ENCODE data around the gene ZNF611. TPM values are rescaled to one million over a fixed set of nuclear protein-coding genes. Genes with fewer than 3 reads are reported as not detected.
"Not testable (repeated sequence)": the region's sequence is repeated elsewhere in the genome, so short reads cannot be mapped to it uniquely, and the experiment has no call there.

Gene ZNF611
- total and polyA plus RNA-seq, 2 experiments from 2014 or later = 6.7 to 7.8 TPM

- Histone ChIP-seq H3K9me3 (ENCODE audit: low read depth) (no peaks in the 10 kb centered on the region), H3K9ac (no peak overlapping the region), H3K27me3 (replicated peaks; ENCODE audit: insufficient read depth) (no peaks in the 10 kb centered on the region), H3F3A (ENCODE audit: insufficient read depth) (peaks cover 14% of the 10 kb centered on the region; the same call in 1 of the 2 replicates), H3K4me1 (ENCODE audit: insufficient read depth) (peaks cover 8% of the 10 kb centered on the region; the same call in 1 of the 2 replicates), H3K36me3 (ENCODE audit: low read depth) (peaks cover 6% of the 10 kb centered on the region; the same call in 1 of the 2 replicates), H2AFZ (no peak overlapping the region), H3K4me2 (ENCODE audit: unreplicated experiment) (no peak overlapping the region), H3K27ac (no peak overlapping the region), H4K20me1 (ENCODE audit: insufficient read depth) (no peaks in the 10 kb centered on the region), H3K9me2 (ENCODE audit: insufficient read depth) (no peaks in the 10 kb centered on the region), H3K79me2 (ENCODE audit: insufficient read depth) (no peaks in the 10 kb centered on the region), H3K4me3 (no peak overlapping the region)
- in situ Hi-C loops (cut with MboI) = no loop called here
- 43 to 55% methylated on average over 1 of the region's 1 CpG for WGBS, 2 experiments (ENCODE audit: low coverage in 1 of 2, low lambda C conversion rate in 2 of 2, missing lambda C conversion rate in 2 of 2)
- TF ChIP-seq EZH2 (IDR thresholded peaks at IDR 0.05; ENCODE audit: insufficient read depth, poor library complexity, severe bottlenecking) (no peak), EZH2phosphoT487 (IDR thresholded peaks at IDR 0.05; ENCODE audit: insufficient read depth, low read depth) (no peak)
- no peak for DNase-seq
Measured at GRCh38 chr19:52716522-52716921, 18.3 kb downstream of the ZNF611 start.

- WGBS, 2 experiments (ENCODE audit: low coverage in 1 of 2, low lambda C conversion rate in 2 of 2, missing lambda C conversion rate in 2 of 2) = 6 to 7% methylated on average over 4 of the region's 4 CpGs
- H3K4me3 ChIP-seq; H3K79me2 ChIP-seq (ENCODE audit: insufficient read depth); H3K9me3 ChIP-seq (ENCODE audit: low read depth); H3K4me1 ChIP-seq (ENCODE audit: insufficient read depth); H3K27ac ChIP-seq; H3K36me3 ChIP-seq (ENCODE audit: low read depth); H3K27me3 ChIP-seq (replicated peaks; ENCODE audit: insufficient read depth); H4K20me1 ChIP-seq (ENCODE audit: insufficient read depth); in situ Hi-C loops (cut with MboI); H3K9ac ChIP-seq; H3K9me2 ChIP-seq (ENCODE audit: insufficient read depth); H2AFZ ChIP-seq: not testable (repeated sequence)
- DNase-seq = peak; percentile 54
- H3K4me2 ChIP-seq (ENCODE audit: unreplicated experiment) = peak overlapping the region; percentile 13
- peaks cover 14% of the 10 kb centered on the region; the same call in 1 of the 2 replicates for H3F3A ChIP-seq (ENCODE audit: insufficient read depth)
Measured at GRCh38 chr19:52715902-52716301, 18.9 kb downstream of the ZNF611 start.

- WGBS, 2 experiments (ENCODE audit: low coverage in 1 of 2, low lambda C conversion rate in 2 of 2, missing lambda C conversion rate in 2 of 2) = 53 to 58% methylated on average over 5 of the region's 5 CpGs
- H3K9me2 ChIP-seq (ENCODE audit: insufficient read depth); H3K27ac ChIP-seq; H3K9ac ChIP-seq; H3K4me1 ChIP-seq (ENCODE audit: insufficient read depth); H3K27me3 ChIP-seq (replicated peaks; ENCODE audit: insufficient read depth); H3K4me3 ChIP-seq; DNase-seq; H3K9me3 ChIP-seq (ENCODE audit: low read depth); H3K36me3 ChIP-seq (ENCODE audit: low read depth); H3K79me2 ChIP-seq (ENCODE audit: insufficient read depth); H2AFZ ChIP-seq; in situ Hi-C loops (cut with MboI); H4K20me1 ChIP-seq (ENCODE audit: insufficient read depth): not testable (repeated sequence)
- Histone ChIP-seq H3K4me2 (ENCODE audit: unreplicated experiment) (peak overlapping the region; percentile 13), H3F3A (ENCODE audit: insufficient read depth) (peaks cover 14% of the 10 kb centered on the region; the same call in 1 of the 2 replicates)
Measured at GRCh38 chr19:52715330-52715729, 19.5 kb downstream of the ZNF611 start.

GRCh38 chr19:52713051-52713450 lies 21.8 kb downstream of the ZNF611 start:
- H2AFZ ChIP-seq; DNase-seq; H3K4me1 ChIP-seq (ENCODE audit: insufficient read depth); in situ Hi-C loops (cut with MboI); H3K27me3 ChIP-seq (replicated peaks; ENCODE audit: insufficient read depth); H4K20me1 ChIP-seq (ENCODE audit: insufficient read depth); H3K4me2 ChIP-seq (ENCODE audit: unreplicated experiment); H3K36me3 ChIP-seq (ENCODE audit: low read depth); H3K79me2 ChIP-seq (ENCODE audit: insufficient read depth); H3K9me2 ChIP-seq (ENCODE audit: insufficient read depth); H3K9me3 ChIP-seq (ENCODE audit: low read depth); H3K27ac ChIP-seq; H3K4me3 ChIP-seq; H3K9ac ChIP-seq: not testable (repeated sequence)
- H3F3A ChIP-seq (ENCODE audit: insufficient read depth) = peaks cover 14% of the 10 kb centered on the region; the same call in 1 of the 2 replicates
- 96 to 100% methylated on average over 2 of the region's 2 CpGs for WGBS, 2 experiments (ENCODE audit: low coverage in 1 of 2, low lambda C conversion rate in 2 of 2, missing lambda C conversion rate in 2 of 2)

GRCh38 chr19:52711661-52712060 lies 23.2 kb downstream of the ZNF611 start:
- WGBS, 2 experiments (ENCODE audit: low coverage in 1 of 2, low lambda C conversion rate in 2 of 2, missing lambda C conversion rate in 2 of 2) = 99 to 100% methylated on average over 3 of the region's 3 CpGs
- in situ Hi-C loops (cut with MboI); H3K4me3 ChIP-seq: not testable (repeated sequence)

More at GRCh38 chr19:52711661-52712060, 23.2 kb downstream of the ZNF611 start:
- H3K79me2 ChIP-seq (ENCODE audit: insufficient read depth); H3K27me3 ChIP-seq (replicated peaks; ENCODE audit: insufficient read depth); H3K9ac ChIP-seq; H3K4me2 ChIP-seq (ENCODE audit: unreplicated experiment); H2AFZ ChIP-seq; H3F3A ChIP-seq (ENCODE audit: insufficient read depth); H3K9me2 ChIP-seq (ENCODE audit: insufficient read depth); DNase-seq; H4K20me1 ChIP-seq (ENCODE audit: insufficient read depth); H3K27ac ChIP-seq; H3K4me1 ChIP-seq (ENCODE audit: insufficient read depth); H3K9me3 ChIP-seq (ENCODE audit: low read depth): not testable (repeated sequence)
- peaks cover 11% of the 10 kb centered on the region for H3K36me3 ChIP-seq (ENCODE audit: low read depth)

Measured in GM23248 (cell line).